Stimulated activated CD4-positive, alpha-beta T cell treated with anti-CD3 and anti-CD28 coated beads, Interleukin-4, amount 100 ng/mL, for 24 hours (primary cell): Measurements from ENCODE around the gene SIK2.
"Not testable (repeated sequence)": the region's sequence is repeated elsewhere in the genome, so short reads cannot be mapped to it uniquely, and the experiment has no call there.

Experiments used
- DNase-seq: peaks from one replicate; pipeline ENCODE4 v3.0.0-alpha.2; 2020

The SIK2 gene

GRCh38 chr11:111765320-111765983, 163.2 kb downstream of the SIK2 start:
- no peak for DNase-seq

GRCh38 chr11:111765984-111766833, 164.0 kb downstream of the SIK2 start, which contains the start of gene PPP2R1B:
PPP2R1B (minus strand) TSS chr11:111766389; CDS start chr11:111766361, 28 bp downstream.
- peak; percentile 78 for DNase-seq

GRCh38 chr11:111766834-111767142, 164.5 kb downstream of the SIK2 start:
- no peak for DNase-seq

- no peak for DNase-seq
Measured at GRCh38 chr11:111770581-111771134, 168.4 kb downstream of the SIK2 start.

GRCh38 chr11:111771205-111771604, 169.0 kb downstream of the SIK2 start:
- not testable (repeated sequence) for DNase-seq

GRCh38 chr11:111772535-111772934, 170.3 kb downstream of the SIK2 start:
- DNase-seq, result no peak

- DNase-seq, result no peak
Measured at GRCh38 chr11:111774955-111775710, 172.9 kb downstream of the SIK2 start.

GRCh38 chr11:111776398-111777093, 174.3 kb downstream of the SIK2 start:
- no peak for DNase-seq

- peak; percentile 28 for DNase-seq
Measured at GRCh38 chr11:111777094-111778046, 175.1 kb downstream of the SIK2 start.

- no peak for DNase-seq
Measured at GRCh38 chr11:111778047-111778558, 175.9 kb downstream of the SIK2 start.

GRCh38 chr11:111779118-111779517, 176.9 kb downstream of the SIK2 start:
- no peak for DNase-seq
